HepG2 (cell line): ENCODE measurements around the gene RASSF4. TPM values are rescaled to one million over a fixed set of nuclear protein-coding genes. Genes with fewer than 3 reads are reported as not detected.

Experiments used
- ATAC-seq: fragments of 200-7000 bp; cut with Tn5 transposase; 3 replicates; pipeline ENCODE4 v1.9.1; 2020; ENCODE audit warnings: mild to moderate bottlenecking, moderate library complexity
- BruUV-seq: library from RNA; stranded (reverse); fragments of 400-500 nt; replicated peaks from 2 replicates; lab custom pipeline; 2021; lab: Mats Ljungman, UMichigan
- CTCF ChIA-PET: fragments of 300-600 bp; formaldehyde crosslinking; extraction: SDS; loops from one replicate; lab custom pipeline; 2021; ENCODE audit warnings: low total read pairs, inconsistent platforms, low intra/inter-chr PET ratio; lab: Yijun Ruan, JAX
- POLR2A ChIA-PET: fragments of 350-600 bp; sonication (Branson Sonifier 250); formaldehyde crosslinking; loops from one replicate; lab custom pipeline; 2020; ENCODE audit warnings: antibody characterized with exemption, inconsistent platforms; lab: Yijun Ruan, JAX
- DNase-seq: peaks from one replicate; pipeline ENCODE4 v3.0.0-alpha.2; 2015; ENCODE audit warnings: low spot score
- FAIRE-seq: peaks from 3 replicates; lab custom pipeline; 2011; peaks lifted over from hg19 to GRCh38; lab: Jason Lieb, UNC
- H2AFZ ChIP-seq: one replicate; pipeline ENCODE4 v1.6.1; 2011; ENCODE audit warnings: low read length, inconsistent platforms
- H3K27ac ChIP-seq: fragments of 300-600 bp; 3 replicates; pipeline ENCODE4 v1.8.0; 2011; ENCODE audit warnings: mixed run types, mild to moderate bottlenecking, mixed read lengths, low read length, inconsistent platforms; ENCODE audit not compliant: insufficient read depth; ENCODE audit errors: extremely low read length
- H3K27me3 ChIP-seq, 2 experiments: fragments of 200-600 bp in 1 of 2; 2 replicates in 1 of 2; 3 replicates in 1 of 2; pipeline versions ENCODE4 v1.6.0 to v1.8.0; 2011; ENCODE audit warnings: low read length in 2 of 2, mild to moderate bottlenecking in 2 of 2, moderate library complexity in 2 of 2, inconsistent platforms in 1 of 2; ENCODE audit not compliant: insufficient read depth in 2 of 2, control insufficient read depth in 1 of 2
- H3K36me3 ChIP-seq, 2 experiments: fragments of 200-600 bp in 1 of 2; replicated peaks in 1 of 2; 2 replicates in 1 of 2; 3 replicates in 1 of 2; pipeline versions ENCODE4 v1.5.1 to v1.8.0; 2011; ENCODE audit warnings: low read length in 2 of 2, inconsistent platforms in 1 of 2; ENCODE audit not compliant: insufficient read depth in 2 of 2, control insufficient read depth in 1 of 2
- H3K4me1 ChIP-seq: 2 replicates; pipeline ENCODE4 v1.5.1; 2012; ENCODE audit warnings: low read length, inconsistent platforms; ENCODE audit not compliant: insufficient read depth
- H3K4me2 ChIP-seq: 2 replicates; pipeline ENCODE4 v1.6.0; 2011; ENCODE audit warnings: low read depth, low read length, inconsistent platforms
- H3K4me3 ChIP-seq, 3 experiments: fragments of 200-600 bp in 1 of 3; sonication (generic), shearing (Covaris generic) in 1 of 3; replicated peaks in 1 of 3; 2 replicates each; pipeline ENCODE4 v1.5.1; 2011 to 2016; ENCODE audit warnings: low read length in 3 of 3, inconsistent platforms in 2 of 3, low read depth in 2 of 3, mild to moderate bottlenecking in 2 of 3, control low read depth in 1 of 3, mixed read lengths in 1 of 3; ENCODE audit not compliant: insufficient read depth in 1 of 3
- H3K79me2 ChIP-seq: one replicate; pipeline ENCODE4 v1.6.1; 2011; ENCODE audit warnings: low read length, inconsistent platforms; ENCODE audit not compliant: insufficient read depth
- H3K9ac ChIP-seq: 2 replicates; pipeline ENCODE4 v1.6.0; 2011; ENCODE audit warnings: mild to moderate bottlenecking, low read depth, low read length, inconsistent platforms; ENCODE audit not compliant: insufficient read depth
- H3K9me3 ChIP-seq: 2 replicates; pipeline ENCODE4 v1.5.1; 2012; ENCODE audit warnings: mild to moderate bottlenecking, low read length
- H4K20me1 ChIP-seq: 2 replicates; pipeline ENCODE4 v1.6.0; 2011; ENCODE audit warnings: inconsistent platforms, mild to moderate bottlenecking, low read length, moderate library complexity; ENCODE audit not compliant: insufficient read depth
- DMAP1 ChIP-seq: IDR thresholded peaks from 2 replicates; pipeline ENCODE4 v1.6.1; 2016
- ELF1 ChIP-seq: sonication (generic); formaldehyde crosslinking; IDR thresholded peaks from 2 replicates; pipeline ENCODE4 v1.4.0; 2020; ENCODE audit warnings: missing genetic modification reagents
- EP300 ChIP-seq, 3 experiments: sonication (generic) in 1 of 3; formaldehyde crosslinking in 1 of 3; IDR thresholded peaks; 2 replicates each; pipeline versions ENCODE4 v1.5.1 to v1.6.1; 2011 to 2020; ENCODE audit warnings: low read depth in 2 of 3, low read length in 2 of 3, borderline replicate concordance in 1 of 3, improper control_type of control experiment in 1 of 3, mild to moderate bottlenecking in 1 of 3, missing genetic modification reagents in 1 of 3, moderate library complexity in 1 of 3
- HDAC1 ChIP-seq: sonication (generic); formaldehyde crosslinking; IDR thresholded peaks from 2 replicates; pipeline ENCODE4 v1.5.1; 2020; ENCODE audit warnings: mild to moderate bottlenecking, missing genetic modification reagents
- HMG20A ChIP-seq: IDR thresholded peaks from 2 replicates; pipeline ENCODE4 v1.6.1; 2016; ENCODE audit warnings: borderline replicate concordance
- HMG20B ChIP-seq: conservative IDR thresholded peaks from 2 replicates; pipeline ENCODE4 v1.6.1; 2016; ENCODE audit warnings: missing genetic modification reagents, missing compliant biosample characterization
- HMGXB3 ChIP-seq: sonication (generic); formaldehyde crosslinking; IDR thresholded peaks from 2 replicates; pipeline ENCODE4 v1.4.0; 2020; ENCODE audit warnings: missing genetic modification reagents, borderline replicate concordance
- HNRNPL ChIP-seq: fragments of 200-400 bp; formaldehyde crosslinking; IDR thresholded peaks from 2 replicates; pipeline ENCODE4 v1.6.1; 2017; ENCODE audit warnings: mild to moderate bottlenecking, low read depth, low read length
- KDM4B ChIP-seq: sonication (generic); formaldehyde crosslinking; IDR thresholded peaks from 2 replicates; pipeline ENCODE4 v1.4.0; 2020; ENCODE audit warnings: missing genetic modification reagents
- MYC ChIP-seq: sonication (generic); formaldehyde crosslinking; IDR thresholded peaks from 2 replicates; pipeline ENCODE4 v1.9.0; 2021; ENCODE audit warnings: missing genetic modification reagents, borderline replicate concordance
- NFKB2 ChIP-seq: sonication (generic); formaldehyde crosslinking; IDR thresholded peaks from 2 replicates; pipeline ENCODE4 v1.4.0; 2020; ENCODE audit warnings: missing genetic modification reagents, borderline replicate concordance
- POLR2AphosphoS5 ChIP-seq: IDR thresholded peaks from 2 replicates; pipeline ENCODE4 v1.6.1; 2012; ENCODE audit warnings: low read depth, low read length
- PRPF4 ChIP-seq: fragments of 200-400 bp; formaldehyde crosslinking; IDR thresholded peaks from 2 replicates; pipeline ENCODE4 v1.6.1; 2016; ENCODE audit warnings: low read length, low read depth; ENCODE audit not compliant: poor library complexity, severe bottlenecking
- TARDBP ChIP-seq: sonication (generic); formaldehyde crosslinking; IDR thresholded peaks from 2 replicates; pipeline ENCODE4 v1.8.0; 2022; ENCODE audit warnings: mild to moderate bottlenecking, missing genetic modification reagents
- ZNF766 ChIP-seq: sonication (generic); formaldehyde crosslinking; IDR thresholded peaks from 2 replicates; pipeline ENCODE4 v1.5.0; 2020; ENCODE audit warnings: missing genetic modification reagents, borderline replicate concordance
- WGBS: methylation state at CpG from one replicate; pipeline ENCODE4 v1.1.6; 2017; ENCODE audit warnings: low lambda C conversion rate; 5-methylcytosine and 5-hydroxymethylcytosine counted together
- in situ Hi-C: cut with HindIII; loops from 2 replicates; pipeline ENCODE4 v1.10.0; 2017; ENCODE audit warnings: low pct_unique_long_range_greater_than_20kb; ENCODE audit not compliant: extremely low pct_ligation_motif_present
- intact Hi-C: fragments of 100-400 bp; cut with micrococcal nuclease; formaldehyde crosslinking; loops from one replicate; pipeline ENCODE4 v1.10.0; 2022; ENCODE audit not compliant: unreplicated experiment
- polyA plus RNA-seq, 8 experiments: library from polyadenylated mRNA; depleted of rRNA in 3 of 8; stranded (reverse) in 7 of 8; unstranded in 1 of 8; fragments of >200 nt; fragmentation: Illumina TruSeq in 4 of 8; extraction: Trizol in 4 of 8; gene quantifications; 2 replicates each; pipeline versions ENCODE4 v1.2.1 to v1.2.3, GENCODE V29; 2011 to 2016; ENCODE audit warnings: low read depth in 4 of 8, missing spikeins in 1 of 8, mixed read lengths in 1 of 8; ENCODE audit not compliant: insufficient read depth in 1 of 8
- total RNA-seq, 5 experiments: library from RNA; depleted of rRNA; stranded (reverse); fragments of >200 nt; fragmentation: Illumina TruSeq; extraction: Trizol; gene quantifications; 2 replicates each; pipeline ENCODE4 v1.2.3, GENCODE V29; 2016; ENCODE audit warnings: low read depth in 1 of 5
- TF ChIP-seq, protein P1 (sequence below): sonication (generic); formaldehyde crosslinking; IDR thresholded peaks from 2 replicates; pipeline ENCODE4 v1.9.0; 2022; ENCODE audit warnings: missing genetic modification reagents, mild to moderate bottlenecking, borderline replicate concordance

Gene RASSF4
- total and polyA plus RNA-seq, 2 of the 13 experiments (the other 11 are each of a cell fraction or from before 2014, with no cell fraction given): 34.0 to 51.7 TPM

GRCh38 chr10:44963772-44964633, 4.4 kb downstream of the RASSF4 start:
- intact Hi-C loops: loop anchor here (1.0 to 2.0 kb wide), 2 partner anchors 13 to 29 kb away; no protein-coding TSS in a partner anchor
- Histone ChIP-seq H3K9me3 (no peaks in the 10 kb centered on the region), H3K79me2 (peaks cover 79% of the 10 kb centered on the region), H3K4me3 (peak overlapping the region; percentile 14 to 58 (median 46)), H4K20me1 (peaks cover 9% of the 10 kb centered on the region; the same call in 1 of the 2 replicates), H3K27ac (peak overlapping the region; percentile 80), H3K27me3 (no peaks in the 10 kb centered on the region; a peak in 1 of 5 replicates), H3K4me2 (peak overlapping the region; percentile 95), H3K36me3 (peaks cover 3 to 9% of the 10 kb centered on the region in 2 experiments; a peak in 3 of 5 replicates), H3K4me1 (peaks cover 82% of the 10 kb centered on the region), H3K9ac (peak overlapping the region; percentile 66), H2AFZ (no peak overlapping the region)
- ATAC-seq: peak; percentile 39
- FAIRE-seq: peak; percentile 84
- ChIA-PET POLR2A (interaction anchor here (0.9 to 13.2 kb wide), 15 partner anchors 8 to 1584 kb away, joined by 3 to 407 read pairs (median 6); partner anchors contain the start of gene DEPP1), CTCF (interaction anchor here (1.2 to 1.6 kb wide), 2 partner anchors 28 to 32 kb away, joined by 3 to 4 read pairs; no protein-coding TSS in a partner anchor)
- no TSS peak for BruUV-seq
- in situ Hi-C loops: loop anchor here (25.0 kb wide), 1 partner anchor 1552 kb away; the partner anchor contains the start of gene HNRNPF
- peak; percentile 85 for DNase-seq
- WGBS: 10% methylated on average over 12 of the region's 15 CpGs
- TF ChIP-seq MYC (peak; percentile 66; the same call in 1 of the 2 replicates), HMGXB3 (CRISPR knock-in tag) (peak; percentile 19; the same call in 1 of the 2 replicates), HMG20A (peak; percentile 55; the same call in 1 of the 2 replicates), TARDBP (CRISPR knock-in tag) (peak; percentile 78), POLR2AphosphoS5 (peak; percentile 36; the same call in 1 of the 2 replicates), ZNF766 (CRISPR knock-in tag) (0 out of 2 replicates have a peak, but pooled peaks have one; percentile 49), KDM4B (CRISPR knock-in tag) (peak; percentile 44; the same call in 1 of the 2 replicates), DMAP1 (CRISPR knock-in tag) (peak; percentile 63; the same call in 1 of the 2 replicates), HMG20B (CRISPR knock-in tag) (peak; percentile 70), NFKB2 (peak; percentile 37; the same call in 1 of the 2 replicates), HDAC1 (peak; percentile 78), ELF1 (CRISPR knock-in tag) (0 out of 2 replicates have a peak, but pooled peaks have one; percentile 42), EP300 (IDR thresholded peaks at IDR 0.05; ENCODE audit: low read depth in 2 of 2, low read length in 2 of 2) (peak in 1 of 2 experiments; percentile 42; a peak in 1 of 4 replicates), EP300 (CRISPR knock-in tag; IDR thresholded peaks at IDR 0.05; ENCODE audit: borderline replicate concordance) (peak; percentile 73), HNRNPL (peak; percentile 95), PRPF4 (peak; percentile 100)
- TF ChIP-seq, protein P1, sequence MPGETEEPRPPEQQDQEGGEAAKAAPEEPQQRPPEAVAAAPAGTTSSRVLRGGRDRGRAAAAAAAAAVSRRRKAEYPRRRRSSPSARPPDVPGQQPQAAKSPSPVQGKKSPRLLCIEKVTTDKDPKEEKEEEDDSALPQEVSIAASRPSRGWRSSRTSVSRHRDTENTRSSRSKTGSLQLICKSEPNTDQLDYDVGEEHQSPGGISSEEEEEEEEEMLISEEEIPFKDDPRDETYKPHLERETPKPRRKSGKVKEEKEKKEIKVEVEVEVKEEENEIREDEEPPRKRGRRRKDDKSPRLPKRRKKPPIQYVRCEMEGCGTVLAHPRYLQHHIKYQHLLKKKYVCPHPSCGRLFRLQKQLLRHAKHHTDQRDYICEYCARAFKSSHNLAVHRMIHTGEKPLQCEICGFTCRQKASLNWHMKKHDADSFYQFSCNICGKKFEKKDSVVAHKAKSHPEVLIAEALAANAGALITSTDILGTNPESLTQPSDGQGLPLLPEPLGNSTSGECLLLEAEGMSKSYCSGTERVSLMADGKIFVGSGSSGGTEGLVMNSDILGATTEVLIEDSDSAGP: peak; percentile 65; the same call in 1 of the 2 replicates
